ENCODE results near the gene LRRC28.

LRRC28 gene

GRCh38 chr15:99249270-99249841 lies 1.9 kb upstream of the LRRC28 start, which contains the start of gene TTC23:
TTC23 (minus strand) TSS chr15:99249581; CDS start chr15:99228712, 20,869 bp downstream.
- DNase-seq (ENCODE audit: low read depth): peak; percentile 78

- no peak for DNase-seq (ENCODE audit: low read depth)
Measured at GRCh38 chr15:99250001-99250400, 1.3 kb upstream of the LRRC28 start.

GRCh38 chr15:99250494-99250856 lies 806 bp upstream of the LRRC28 start:
- DNase-seq (ENCODE audit: low read depth): no peak

DNA sequence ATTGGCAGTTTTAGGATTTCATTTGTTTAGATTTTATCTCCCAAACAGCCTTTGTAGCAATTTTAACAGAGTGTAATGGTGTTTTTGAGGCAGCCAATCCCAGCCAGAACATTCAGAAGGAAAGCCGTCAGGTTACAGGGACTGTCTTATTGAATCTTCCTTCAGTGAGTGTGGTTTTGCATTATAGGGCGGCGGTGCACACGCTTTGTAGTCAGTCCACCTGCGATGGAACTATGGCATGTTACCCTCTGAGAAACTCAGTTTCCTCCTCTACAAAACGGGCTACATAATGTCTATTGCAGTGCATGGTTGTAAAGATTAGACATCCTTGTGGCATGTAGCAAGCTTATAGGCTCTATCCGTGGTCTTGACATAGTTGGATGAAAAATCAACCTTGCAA lies 1.0 kb downstream of the LRRC28 start:
- no peak for DNase-seq (ENCODE audit: low read depth)

DNA sequence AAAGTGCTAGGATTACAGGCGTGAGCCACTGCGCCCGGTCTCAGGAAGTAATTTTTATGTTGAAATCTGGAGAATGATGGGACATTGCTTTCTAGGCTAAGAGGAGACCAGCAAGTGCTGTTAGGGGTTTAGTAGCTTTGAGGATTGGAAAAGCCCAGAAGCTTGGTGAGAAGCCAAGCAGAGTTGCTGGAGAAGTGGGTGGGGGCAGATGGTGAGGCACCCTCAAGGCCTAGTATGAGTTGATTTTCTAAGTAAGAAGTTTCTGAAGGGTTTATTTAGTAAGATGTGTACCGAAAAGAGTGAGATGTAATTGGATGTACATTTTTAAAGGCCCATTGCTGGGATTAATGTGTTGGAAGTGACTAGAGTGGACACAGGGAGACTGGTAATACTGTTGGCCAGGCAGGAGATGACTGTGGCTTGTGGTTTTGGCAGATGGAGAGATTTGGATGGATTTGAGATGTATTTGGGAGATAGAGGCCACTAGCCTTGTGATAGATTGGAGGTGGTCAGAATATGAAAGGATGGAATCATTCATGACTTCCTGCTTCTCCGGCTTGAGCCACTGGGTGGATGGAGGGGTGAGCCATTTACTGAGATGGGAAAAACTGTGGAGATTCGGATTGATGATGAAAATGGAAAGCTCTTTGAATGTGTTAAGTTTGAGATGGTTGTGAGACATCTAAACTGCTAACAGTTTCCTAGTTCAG lies 2.3 kb downstream of the LRRC28 start:
- no peak for DNase-seq (ENCODE audit: low read depth)

DNA sequence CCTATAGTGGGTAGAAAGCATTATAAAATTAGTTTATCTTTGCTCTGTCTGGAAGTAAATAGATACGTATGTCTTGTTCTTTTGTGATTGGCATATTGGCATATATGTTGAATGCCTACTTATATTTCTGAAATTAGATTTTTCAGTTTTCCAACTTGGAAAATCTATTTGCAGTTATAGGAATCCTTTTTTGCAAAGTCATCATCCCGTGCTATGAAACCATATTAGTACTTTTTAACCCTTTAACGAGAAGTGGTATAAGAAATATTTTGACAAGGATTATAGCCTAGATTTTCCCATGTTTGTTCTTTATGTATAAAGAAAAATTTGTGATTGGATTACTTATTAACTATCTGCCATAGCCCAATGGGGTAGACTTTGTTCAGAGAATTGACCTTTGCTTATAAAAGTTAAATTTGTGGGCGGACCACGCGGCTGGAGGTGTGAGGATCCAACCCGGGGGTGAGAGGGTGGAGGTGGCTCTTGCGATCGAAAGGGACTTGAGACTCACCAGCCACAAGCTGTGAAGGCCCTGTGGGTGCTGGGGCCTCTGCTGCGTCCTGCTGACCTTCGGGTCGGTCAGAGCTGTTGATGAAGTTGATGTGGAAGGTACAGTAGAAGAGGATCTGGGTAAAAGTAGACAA lies 5.9 kb downstream of the LRRC28 start:
- DNase-seq (ENCODE audit: low read depth): no peak

DNA sequence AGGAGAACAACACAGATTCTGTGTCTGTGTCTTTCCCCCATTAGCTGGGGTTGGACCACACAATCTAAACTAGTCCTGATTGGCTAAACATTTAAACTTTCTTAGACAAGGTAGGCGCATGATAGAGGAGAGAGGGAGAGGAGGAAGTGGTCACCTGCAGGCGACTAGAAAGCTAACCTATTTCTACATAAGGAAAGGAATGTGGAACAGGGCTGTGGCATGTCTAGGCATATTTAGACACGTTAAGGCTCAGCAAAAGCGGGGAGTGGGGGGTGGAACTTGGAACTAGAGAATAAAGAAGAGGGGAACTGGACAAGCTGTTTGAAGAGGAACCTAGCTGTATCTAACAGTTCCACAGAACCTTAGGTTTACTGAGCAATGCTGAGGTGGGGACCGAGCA lies 12.8 kb downstream of the LRRC28 start:
- no peak for DNase-seq (ENCODE audit: low read depth)

GRCh38 chr15:99265541-99266070 lies 14.3 kb downstream of the LRRC28 start:
- no peak for DNase-seq (ENCODE audit: low read depth)

- DNase-seq (ENCODE audit: low read depth): no peak
Measured at GRCh38 chr15:99267957-99268356, 16.7 kb downstream of the LRRC28 start.

GRCh38 chr15:99268431-99268830 lies 17.1 kb downstream of the LRRC28 start:
- no peak for DNase-seq (ENCODE audit: low read depth)

- no peak for DNase-seq (ENCODE audit: low read depth)
Measured at GRCh38 chr15:99273801-99274200, 22.5 kb downstream of the LRRC28 start.

DNA sequence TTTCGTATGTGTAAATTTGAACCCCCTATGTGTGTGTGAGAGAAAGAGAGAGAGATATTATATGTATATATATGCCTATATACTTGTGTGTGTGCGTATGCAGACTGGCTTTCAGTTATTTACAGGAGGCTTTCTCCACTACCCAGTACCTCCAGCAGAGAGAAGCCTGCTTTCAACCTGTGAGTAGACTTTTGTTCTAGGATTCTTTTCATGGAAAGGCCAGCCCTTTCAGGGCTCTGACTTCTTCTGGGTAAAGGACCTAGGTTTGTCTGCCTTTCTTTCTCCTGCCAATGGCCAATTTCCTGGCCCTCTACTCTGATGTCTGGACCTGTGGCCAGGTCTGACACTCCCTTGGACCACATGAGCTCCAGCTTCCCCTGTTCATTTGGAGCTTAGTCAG lies 23.8 kb downstream of the LRRC28 start:
- no peak for DNase-seq (ENCODE audit: low read depth)

DNA sequence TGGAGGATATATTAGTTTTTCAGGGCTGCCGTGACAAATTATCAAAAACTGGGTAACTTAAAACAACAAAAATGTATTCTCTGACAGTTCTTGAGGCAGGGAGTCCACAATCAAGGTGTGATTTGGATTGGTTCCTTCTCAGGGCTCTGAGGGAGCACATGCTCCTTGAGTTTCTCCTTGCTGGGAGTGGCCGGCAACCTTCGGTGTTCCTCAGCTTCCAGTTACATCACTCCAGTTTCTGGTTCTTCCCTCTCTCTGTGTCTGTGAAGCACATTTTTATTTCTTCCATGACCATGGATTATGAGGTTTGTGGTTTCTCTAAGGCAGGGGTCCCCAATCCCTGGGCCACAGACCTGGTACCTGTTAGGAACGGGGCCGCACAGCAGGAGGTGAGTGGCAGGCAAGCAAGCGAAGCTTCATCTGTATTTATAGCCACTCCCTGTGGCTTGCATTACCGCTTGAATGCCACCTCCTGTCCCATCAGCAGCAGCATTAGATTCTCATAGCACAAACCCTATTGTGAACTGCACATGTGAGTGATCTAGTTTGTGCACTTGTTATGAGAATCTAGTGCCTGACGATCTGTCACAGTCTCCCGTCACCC lies 24.3 kb downstream of the LRRC28 start:
- no peak for DNase-seq (ENCODE audit: low read depth)

GRCh38 chr15:99279290-99279689 lies 28.0 kb downstream of the LRRC28 start:
- no peak for DNase-seq (ENCODE audit: low read depth)

- DNase-seq (ENCODE audit: low read depth): peak; percentile 14
Measured at GRCh38 chr15:99279827-99280226, 28.5 kb downstream of the LRRC28 start.

- DNase-seq (ENCODE audit: low read depth): no peak
Measured at GRCh38 chr15:99282121-99282520, 30.8 kb downstream of the LRRC28 start.

GRCh38 chr15:99282586-99282985 lies 31.3 kb downstream of the LRRC28 start:
- DNase-seq (ENCODE audit: low read depth): no peak

DNA sequence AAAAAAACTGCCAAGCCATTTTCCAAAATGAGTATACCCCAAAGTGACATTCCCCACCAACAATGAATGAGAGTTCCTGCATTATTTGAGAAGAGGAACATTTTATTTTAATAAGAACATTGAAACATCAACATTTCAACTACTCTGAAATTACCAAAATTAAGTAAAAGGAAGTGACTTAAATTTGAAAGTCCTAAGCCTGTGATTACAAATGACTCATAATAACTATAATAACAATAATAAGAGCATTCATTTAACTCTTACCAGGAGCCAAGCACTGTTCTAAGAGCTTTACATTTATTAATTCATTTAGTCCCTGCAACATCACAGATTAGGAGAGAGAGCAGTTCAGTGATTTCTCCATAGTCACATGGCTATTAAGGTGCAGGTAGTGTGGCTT lies 32.4 kb downstream of the LRRC28 start:
- DNase-seq (ENCODE audit: low read depth): no peak

DNA sequence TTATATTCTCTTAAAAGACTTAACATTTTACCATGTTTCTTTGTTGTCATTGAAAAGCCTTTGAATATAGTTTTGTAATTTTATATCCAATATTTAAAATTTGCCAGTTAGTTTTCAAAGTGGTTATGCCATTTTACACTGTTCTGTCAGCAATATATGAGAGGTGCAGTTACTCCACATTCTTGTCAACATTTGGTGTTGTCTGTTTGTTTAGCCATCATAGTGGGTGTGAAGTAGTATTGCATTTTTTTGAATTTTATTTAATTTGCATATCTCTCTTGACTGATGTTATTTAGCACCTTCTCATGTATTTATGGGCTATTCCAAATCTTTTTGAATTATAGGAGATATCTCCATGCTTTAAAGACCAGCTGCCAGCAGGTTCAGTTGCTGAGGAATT lies 40.4 kb downstream of the LRRC28 start:
- DNase-seq (ENCODE audit: low read depth): no peak

DNA sequence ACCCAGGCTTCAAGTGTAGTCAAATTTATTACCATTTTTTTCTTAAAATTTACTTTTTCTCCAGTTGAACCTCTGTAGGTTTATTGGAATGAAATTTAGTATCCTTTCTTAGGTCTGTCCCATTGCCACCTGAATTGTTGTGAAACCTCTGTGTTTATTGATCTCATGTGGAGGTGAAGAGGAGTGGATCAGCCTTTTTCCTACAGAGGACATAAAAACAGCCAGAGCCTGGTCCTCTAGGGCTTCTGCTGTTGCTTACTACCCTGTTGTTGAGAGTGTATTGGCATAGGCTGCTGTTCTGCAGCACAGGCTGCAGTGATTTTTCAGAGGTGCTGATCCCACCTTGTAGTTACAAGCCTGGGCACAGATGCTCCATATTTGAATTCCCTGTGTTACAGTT lies 44.6 kb downstream of the LRRC28 start:
- DNase-seq (ENCODE audit: low read depth): no peak

GRCh38 chr15:99296386-99296785 lies 45.1 kb downstream of the LRRC28 start:
- DNase-seq (ENCODE audit: low read depth): no peak

GRCh38 chr15:99303907-99304306 lies 52.6 kb downstream of the LRRC28 start:
- no peak for DNase-seq (ENCODE audit: low read depth)

Data from HS-5 (cell line).